HTERT RPE-1 (cell line): ENCODE measurements around the gene CD83.

ENCODE experiments used
- in situ Hi-C: fragments of 300-500 bp; cut with MboI; formaldehyde crosslinking; loops from 4 replicates; pipeline ENCODE4 v1.14.3; 2020; ENCODE audit warnings: low sequenced_read_pairs

CD83 gene

DNA sequence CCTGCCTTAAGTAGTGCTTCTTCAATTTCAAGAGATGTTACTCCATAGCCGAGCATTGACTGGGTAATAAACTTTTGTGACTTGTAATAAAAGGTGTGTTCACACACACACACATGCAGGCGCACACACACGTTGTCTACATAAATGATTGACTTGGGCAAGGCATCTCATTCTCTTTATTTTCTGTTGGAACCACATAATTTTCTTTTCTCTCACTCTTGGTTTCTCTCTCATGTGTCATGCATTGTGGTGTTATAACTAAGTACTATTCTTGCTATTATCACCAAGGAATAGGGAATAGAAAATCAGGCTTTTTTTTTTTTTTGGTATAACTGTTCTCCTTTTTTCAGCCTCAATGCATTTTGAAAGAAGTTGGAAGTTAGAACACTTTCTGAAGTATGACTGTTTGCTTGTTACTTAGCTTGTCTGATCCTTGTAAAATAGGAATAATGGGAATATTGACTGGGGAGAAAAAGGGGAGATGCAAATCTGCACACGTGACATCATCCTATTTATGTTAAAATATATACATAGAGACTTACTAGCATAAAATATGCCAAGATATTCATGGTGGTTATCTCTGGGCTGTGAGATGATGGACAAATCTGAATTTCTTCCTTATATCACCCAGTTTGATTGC, 26.1 kb upstream of the CD83 start:
- in situ Hi-C loops = no loop called here

DNA sequence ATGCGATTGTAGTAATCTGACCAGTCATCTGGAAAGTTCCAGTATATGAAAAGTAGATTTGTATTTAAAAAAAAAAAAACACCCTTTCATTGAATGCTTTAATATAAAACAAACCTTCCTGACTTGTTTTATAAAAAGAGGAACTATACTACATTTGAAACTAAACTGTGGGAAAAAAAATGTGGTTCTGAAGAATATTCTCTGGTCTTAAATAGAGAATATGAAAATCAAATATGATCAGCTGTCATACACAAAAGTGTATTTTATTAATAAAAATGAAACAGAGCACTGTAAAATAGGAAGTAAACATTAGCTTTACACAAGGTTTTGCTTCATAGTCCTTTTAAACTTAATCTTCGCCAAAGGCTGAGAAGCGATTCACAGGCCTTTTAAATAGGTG, 25.3 kb upstream of the CD83 start:
- in situ Hi-C loops = no loop called here

DNA sequence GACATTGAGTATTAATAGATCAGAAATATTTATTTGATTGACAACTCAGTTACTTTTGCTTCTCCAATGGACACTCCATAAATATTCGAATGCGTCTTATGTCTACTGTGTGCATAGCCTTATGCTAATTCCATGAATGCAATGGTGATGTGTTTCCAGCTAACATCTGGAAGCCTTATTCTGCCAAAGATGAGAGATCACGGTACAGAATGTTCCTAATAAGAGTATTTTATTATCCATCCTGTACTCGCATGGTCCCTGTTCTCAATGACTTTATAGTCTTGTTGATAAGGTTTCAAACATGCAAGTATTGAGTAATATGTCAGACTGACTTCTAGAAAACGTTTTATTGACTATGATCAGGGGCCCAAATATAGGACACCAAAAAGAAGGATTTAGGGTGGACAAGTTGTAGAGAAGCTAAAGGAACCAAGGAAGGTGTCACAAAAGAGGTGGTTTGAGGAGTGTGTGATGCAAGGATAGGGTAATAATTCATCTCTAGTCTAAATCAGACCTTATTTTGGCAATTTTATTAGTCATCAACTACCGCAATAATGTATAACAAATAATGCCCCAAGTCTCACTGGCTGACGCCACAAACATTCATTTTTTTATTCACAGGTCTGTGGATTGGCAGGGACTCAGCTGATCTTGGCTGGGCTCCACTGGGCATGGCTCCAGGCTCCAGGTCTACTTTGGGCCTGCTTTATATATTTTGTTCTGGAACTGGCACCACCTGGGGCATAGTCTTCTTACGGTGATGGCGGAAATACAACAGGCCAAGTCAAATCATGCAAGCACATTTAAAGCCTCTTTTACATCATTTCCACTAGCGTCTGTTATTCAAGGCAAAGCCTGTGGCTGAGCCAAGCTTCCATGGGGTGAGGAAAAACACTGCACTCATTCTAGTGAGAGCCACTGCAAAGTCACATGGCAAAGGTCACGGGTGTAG, 24.5 kb upstream of the CD83 start:
- in situ Hi-C loops = no loop called here

DNA sequence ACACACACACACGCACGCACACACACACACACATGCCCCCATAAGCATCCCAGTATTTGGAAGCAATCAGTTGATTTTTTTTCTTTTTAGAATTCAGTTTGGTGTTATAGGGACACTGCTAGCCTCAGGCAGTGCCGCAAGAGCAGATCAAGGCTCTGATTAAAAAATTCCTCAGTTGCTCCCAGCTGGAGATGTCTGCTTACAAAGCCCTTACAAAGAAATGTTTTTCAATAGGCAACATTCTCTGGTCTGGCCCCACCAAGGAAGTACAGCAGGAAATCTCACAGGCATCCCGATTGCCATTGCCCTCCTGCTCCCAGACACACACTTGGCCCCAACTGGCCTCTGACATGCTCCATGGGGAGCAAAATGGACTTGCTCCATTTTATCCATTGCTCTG, 22.9 kb upstream of the CD83 start:
- in situ Hi-C loops = no loop called here

DNA sequence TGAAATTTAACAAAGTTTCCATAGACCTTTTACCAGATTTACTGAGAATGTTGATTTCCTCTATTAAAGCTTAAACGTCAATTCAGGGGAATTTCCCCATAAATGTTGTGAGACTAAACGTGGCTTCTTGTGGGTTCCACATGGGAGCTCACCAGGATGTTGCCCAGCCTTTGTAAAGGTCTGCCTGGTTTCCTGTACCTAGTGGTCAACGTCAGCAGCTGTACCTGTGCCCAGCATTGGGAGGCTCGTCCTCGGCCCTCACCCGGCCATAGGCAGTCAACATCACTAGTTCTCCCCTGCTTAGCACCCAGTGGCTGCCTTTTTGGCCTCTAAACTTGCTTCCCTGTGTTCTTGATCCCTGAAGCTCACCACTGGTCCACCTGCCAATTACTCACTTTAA, 22.1 kb upstream of the CD83 start:
- in situ Hi-C loops = no loop called here

DNA sequence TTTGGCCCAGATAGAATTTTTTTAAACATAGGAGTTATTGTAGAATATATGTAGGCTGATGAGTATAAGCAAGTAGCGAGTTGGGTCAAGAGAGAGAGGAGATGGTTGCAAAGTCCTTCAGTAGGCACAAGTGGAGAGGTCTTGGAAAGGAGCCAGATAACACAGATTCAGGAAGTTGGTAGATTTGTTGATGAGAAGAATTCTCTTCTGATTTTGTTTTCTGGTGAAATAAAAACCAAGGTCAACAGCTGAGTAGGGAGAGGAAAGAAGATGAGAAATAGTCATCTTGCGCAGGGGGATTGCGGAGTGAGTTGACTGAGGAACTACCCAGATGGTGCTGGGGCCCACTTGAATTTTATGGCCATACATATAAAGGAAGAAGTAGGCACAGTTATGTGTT, 17.4 kb upstream of the CD83 start:
- in situ Hi-C loops = no loop called here

DNA sequence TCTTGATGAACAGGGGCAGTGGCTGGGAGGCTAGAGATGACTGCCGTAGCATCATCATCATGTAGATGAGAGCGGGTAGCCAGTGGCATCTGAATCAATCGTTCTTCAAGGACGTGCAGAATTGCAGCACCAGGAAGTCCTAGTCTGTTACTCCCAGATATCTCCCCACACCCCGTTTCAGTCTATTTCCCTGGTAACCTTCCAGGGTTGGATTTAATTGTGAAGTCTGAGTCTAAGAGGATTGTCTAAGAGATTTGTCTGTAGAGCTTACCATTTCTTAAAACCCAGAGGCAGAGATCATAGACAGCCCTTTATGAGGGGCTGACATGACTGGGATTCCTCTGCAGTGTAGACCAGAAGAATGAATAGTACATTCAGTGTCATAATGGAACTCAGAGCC, 16.6 kb upstream of the CD83 start:
- in situ Hi-C loops = no loop called here

DNA sequence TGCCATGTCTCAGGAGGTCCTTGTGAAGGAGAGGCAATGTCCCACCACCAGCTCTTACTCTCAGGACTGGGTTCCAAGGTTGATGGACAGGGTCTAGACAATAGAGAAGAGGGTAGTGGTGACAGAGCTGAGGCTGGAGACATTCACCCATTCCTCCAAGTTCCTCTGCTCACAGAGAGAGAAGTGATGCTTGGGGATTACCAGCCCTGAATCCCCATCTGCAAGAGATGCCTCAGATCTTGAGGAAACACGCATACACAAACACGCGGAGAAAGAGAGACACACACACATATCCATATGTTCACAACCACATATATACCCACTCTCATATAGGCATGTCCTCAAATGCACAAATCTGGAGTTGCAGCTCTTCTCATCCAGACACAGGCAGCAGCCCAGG, 15.2 kb upstream of the CD83 start:
- in situ Hi-C loops = no loop called here

DNA sequence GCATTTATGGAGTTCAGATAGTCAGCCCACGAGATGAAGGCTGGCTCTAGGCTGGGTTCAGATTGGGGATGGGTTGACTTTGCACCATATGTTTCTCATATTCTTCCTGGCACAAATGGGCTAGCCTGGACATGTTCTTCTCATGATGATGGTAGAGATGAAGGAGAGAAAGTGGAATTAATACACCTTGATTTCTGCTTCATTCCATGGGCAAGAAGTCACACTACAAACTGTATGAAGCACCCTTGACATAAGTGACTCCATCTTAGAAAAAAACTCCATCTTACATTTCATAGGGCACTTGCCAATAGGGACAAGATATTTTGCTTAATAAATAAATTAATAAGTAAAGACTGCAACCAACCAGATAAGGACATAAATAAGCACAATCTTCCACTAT, 12.0 kb upstream of the CD83 start:
- in situ Hi-C loops = no loop called here

DNA sequence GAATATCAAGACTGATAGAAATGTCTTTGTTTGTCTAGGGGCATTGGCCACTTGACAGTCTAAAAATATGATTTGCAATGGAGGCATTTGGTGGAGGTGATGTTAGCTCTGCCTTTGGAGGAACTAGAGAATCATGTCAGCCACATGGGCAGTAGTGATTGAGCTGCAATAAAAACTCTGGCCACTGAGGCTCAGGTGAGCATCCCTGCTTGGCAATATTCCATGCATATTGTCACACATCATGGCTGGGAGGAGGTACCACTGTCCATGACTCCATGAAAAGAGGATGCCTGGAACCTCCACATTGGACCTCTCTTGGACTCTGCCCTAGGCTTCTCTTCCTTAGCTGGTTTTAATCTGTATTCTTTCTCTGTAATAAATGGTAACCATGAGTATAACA, 10.6 kb upstream of the CD83 start:
- in situ Hi-C loops = no loop called here

DNA sequence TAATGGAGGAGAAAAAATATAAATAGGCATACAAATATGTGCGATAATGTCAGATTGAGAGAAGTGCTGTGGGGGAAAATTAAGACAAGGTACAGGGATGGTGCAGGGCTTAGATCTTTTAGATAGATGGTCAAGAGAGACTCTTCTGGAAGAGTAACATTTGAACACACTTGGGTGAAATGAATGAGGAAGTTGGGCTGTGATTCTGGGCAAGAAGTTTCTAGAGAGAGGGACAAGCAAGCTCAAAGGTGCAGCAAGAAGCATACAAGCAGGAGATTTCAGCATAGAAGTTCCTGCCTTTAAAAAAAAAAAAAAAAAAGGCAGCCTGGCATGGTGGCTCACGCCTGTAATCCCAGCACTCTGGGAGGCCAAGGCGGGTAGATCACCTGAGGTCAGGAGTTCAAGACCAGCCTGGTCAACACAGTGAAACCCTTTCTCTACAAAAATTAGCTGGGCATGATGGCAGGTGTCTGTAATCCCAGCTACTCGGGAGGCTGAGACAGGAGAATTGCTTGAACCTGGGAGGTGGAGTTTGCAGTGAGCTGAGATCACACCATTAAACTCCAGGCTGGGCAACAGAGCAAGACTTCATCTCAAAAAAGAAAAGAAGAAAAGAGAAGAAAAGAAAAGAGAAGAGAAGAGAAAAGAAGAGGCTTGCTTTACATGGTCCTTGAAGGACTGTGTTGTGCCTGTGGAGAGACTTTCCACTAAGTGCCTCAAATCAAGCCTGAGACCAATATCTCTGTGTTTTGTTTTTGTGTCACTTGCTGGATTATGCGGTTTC, 9.7 kb upstream of the CD83 start:
- in situ Hi-C loops = no loop called here

DNA sequence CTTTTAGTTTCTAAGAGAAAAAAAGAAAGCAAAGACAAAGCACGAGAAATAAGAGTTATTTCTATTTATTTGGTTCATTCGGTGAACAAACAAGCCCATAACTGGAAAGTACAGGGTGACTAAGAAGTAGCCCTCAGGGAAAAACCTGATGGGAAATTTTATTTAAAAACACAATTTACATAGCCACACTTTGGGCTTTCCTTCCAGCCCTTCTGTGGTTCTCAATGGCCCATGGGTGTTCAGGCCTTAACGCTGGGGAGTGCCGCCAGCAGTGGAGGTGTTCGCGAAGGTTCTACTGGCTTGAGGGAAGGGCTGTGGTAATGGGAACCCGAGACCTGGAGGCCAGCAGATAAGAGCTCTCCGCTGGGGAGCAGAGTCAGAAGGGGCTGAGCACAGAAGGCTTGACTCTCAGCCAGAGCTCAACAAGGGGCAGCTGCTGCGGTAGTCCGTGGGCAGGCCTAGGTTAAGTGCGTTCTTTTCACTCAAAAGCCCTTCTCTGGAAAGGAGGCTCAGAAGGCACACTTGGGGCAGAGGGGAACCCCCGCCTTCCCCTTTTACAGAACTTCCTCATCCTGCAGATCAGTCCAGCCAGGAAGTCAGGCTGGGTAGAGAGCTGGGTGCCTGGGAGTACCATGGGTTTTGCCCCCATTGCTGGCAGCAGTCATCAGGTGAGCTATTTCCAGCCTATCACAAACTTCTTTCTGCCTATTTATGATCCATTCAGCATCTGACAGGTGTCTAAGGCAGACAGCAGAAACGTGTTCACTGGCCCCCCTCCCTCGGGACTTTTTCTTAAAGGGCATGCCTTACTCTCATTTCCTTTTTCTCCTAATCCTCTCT, 8.8 kb upstream of the CD83 start:
- in situ Hi-C loops = no loop called here

DNA sequence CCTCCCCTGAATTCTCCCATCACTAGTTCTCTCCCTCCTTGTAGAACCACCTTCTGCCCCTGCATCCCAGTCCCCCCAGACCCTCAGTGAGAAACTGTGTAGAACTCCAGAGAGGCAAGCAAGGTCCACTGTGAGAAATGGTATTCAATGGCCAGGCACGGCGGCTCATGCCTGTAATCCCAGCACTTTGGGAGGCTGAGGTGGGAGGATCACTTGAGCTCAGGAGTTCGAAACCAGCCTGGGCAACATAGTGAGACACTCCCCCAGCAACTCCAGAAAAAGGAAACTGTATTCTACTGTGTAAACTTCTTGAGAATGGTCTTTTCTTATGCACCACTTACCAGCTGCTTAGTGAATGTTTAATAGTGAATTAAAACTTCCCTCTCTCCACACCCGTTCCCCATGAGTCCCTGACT, 8.2 kb upstream of the CD83 start:
- in situ Hi-C loops = no loop called here

DNA sequence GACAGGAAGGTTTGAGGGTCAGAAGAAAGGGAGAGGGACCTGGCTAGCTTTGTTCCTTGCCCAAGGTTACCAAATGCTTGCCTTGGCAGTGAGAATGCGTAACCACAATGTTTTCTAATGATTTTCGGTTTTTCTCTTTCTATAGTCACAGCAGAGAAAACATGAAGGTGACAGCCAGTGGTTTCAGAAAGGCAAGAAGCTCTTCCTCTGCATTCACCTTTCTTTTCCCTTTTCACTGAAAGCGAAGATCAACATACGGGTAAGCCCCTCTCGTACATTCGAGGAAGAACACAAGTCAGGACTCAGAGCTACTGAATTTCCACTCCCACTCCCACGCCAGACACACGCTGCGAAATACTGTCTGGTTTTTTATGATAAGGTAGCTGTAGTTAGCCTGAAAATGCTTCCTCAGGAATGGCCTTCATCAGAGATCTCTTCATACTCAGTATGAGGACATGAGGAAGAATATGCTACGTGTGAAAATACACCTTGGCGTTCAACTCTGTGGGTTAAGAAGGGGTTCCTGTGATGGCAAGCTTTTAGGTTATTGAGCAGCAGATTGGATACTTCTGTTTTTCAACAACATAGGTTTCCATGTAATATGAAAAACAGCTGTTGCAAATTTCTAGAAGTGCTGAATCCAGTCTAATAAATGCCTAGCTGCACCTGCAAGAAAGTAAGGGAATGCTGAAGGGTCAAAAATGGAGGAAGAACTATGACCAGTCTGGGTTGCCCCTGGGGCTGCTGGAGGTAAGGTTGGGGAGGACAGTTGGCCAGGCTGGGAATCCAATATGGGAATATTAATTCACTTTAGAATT, 7.4 kb upstream of the CD83 start:
- in situ Hi-C loops = no loop called here

DNA sequence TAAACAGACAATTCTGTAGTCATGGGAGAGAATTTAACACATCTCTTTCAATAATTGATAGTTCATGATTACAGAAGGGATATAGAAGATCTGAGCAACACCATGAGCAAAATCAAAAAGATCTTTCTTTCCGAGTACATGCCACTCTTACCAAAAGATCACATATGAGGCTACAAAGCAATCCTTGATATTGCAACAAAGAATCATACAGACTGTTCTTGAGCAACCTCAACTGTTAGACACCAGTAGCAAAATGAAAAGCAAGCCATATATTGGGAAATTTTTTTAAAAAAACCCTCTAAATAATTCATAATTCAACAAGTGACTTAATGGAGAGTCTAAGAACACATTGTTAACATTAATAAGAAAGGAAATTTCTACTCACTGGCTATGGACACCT, 3.6 kb upstream of the CD83 start:
- in situ Hi-C loops = no loop called here

DNA sequence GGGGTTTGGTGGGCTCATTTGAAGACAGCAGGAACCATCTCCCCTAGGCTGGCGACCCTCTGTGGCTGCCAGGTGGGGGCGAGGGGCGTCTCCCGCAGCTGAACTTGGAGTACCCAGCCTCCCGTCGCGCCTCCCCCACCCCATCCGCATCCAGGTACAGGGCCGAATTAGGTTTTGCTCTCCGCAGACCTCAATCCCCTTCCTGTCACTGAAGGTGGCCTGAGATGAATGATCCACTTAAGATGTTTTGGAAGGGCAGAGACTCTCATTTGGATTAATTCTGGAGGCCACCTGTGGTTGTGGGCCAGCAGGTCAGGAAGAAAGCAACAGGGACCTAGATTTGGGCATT, 493 bp downstream of the CD83 start:
- in situ Hi-C loops = no loop called here

DNA sequence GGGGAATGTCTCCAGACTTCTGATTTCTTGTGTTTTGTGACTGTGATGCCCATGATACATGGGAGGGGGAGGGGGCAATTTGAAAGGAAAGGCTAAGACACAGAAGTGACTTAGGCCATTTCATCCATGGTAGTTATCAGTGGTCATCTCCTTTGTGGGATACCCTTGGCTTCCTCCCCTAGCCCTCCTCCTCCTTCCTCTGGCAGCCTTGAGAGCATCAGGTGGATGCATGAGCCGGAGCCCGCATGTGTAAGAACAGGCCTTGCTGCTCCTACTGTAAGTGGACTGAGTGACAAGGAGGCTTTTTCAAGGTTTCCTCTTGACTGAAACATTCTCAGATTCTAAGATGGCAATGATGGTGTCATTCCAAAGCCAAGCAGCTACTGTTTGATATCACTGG, 874 bp downstream of the CD83 start:
- in situ Hi-C loops = no loop called here

DNA sequence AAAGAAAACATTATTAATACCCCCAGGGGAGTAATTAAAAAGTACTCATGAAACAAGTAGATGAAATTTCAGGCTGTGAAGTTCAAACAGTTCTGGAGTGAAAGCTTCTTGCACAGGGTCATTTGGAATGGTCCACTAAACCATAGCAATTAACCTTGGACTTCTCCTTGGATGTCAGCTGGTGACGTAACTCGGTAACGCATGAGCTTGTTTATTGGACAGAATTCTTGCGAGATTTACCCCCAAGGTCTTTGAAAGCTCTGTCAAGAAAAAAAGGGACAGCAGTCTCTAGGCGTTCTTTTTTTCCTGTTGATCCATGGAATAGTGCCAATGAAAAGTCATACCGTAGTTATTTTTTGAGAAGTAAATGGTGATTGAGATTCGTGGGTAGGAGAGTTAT, 2.2 kb downstream of the CD83 start:
- in situ Hi-C loops = no loop called here

DNA sequence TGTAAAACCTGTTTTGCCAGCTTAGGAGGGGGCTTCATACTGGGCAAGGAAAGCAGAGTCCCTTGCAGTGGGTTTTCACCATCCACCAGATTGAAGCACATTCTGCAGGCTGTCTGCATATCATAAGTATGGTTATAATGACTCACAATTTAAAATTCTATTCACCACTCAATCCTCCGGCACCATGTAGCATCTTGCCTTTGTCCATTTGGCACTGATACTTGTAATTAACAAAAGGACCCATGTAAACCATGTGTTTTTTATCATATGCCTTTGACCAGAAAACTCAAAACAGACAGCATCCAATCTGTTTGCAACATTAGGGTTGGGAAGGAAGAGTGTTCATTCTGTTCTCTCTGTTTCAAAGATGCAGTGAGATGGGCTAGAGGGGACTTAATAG, 3.0 kb downstream of the CD83 start:
- in situ Hi-C loops = no loop called here

DNA sequence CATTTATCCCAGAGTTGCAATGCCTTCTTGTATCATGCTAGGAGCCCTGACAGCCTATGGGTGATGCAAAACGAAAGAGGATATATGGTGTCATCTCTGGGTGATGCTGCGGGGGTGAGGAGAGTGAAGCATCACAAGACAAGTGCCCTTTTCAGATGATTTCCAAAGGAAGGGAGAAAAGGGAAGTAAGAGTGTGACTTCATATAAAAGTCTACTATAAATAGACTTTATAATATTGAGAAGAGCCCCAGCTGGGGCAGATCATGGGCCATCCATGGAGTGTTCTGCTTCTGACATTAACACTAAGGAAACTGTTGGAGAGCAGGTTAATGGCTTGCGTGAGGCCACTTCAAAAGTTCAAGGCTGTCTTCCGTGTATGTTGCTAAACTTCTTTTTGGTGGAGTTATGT, 4.4 kb downstream of the CD83 start:
- in situ Hi-C loops = no loop called here
